SU-DHL-6 (cell line): Measurements from ENCODE around the gene KCND3.

Experiments used
- H2AFZ ChIP-seq: fragments of 200-600 bp; sonication (generic); 2 replicates; pipeline ENCODE4 v1.6.1; 2014; ENCODE audit warnings: low read depth, mild to moderate bottlenecking, moderate library complexity, mixed read lengths, antibody characterized with exemption, low read length; ENCODE audit not compliant: severe bottlenecking
- H3F3A ChIP-seq: fragments of 200-600 bp; shearing (Covaris generic); 2 replicates; pipeline ENCODE4 v1.6.0; 2016; ENCODE audit warnings: antibody characterized with exemption, mild to moderate bottlenecking; ENCODE audit not compliant: insufficient read depth
- H3K27ac ChIP-seq: fragments of 200-600 bp; sonication (generic); 2 replicates; pipeline ENCODE4 v1.5.1; 2016; ENCODE audit warnings: low read depth, mild to moderate bottlenecking, low read length, moderate library complexity, mixed read lengths
- H3K27me3 ChIP-seq: fragments of 200-600 bp; sonication (generic), shearing (Covaris generic); 2 replicates; pipeline ENCODE4 v1.6.0; 2014; ENCODE audit warnings: mild to moderate bottlenecking, low read length
- H3K36me3 ChIP-seq: fragments of 200-600 bp; sonication (generic); 2 replicates; pipeline ENCODE4 v1.6.1; 2014; ENCODE audit warnings: mild to moderate bottlenecking, low read length, mixed read lengths
- H3K4me2 ChIP-seq: fragments of 300-600, 200-600 bp; shearing (Covaris generic), sonication (generic); 2 replicates; pipeline ENCODE4 v1.6.0; 2014; ENCODE audit warnings: low read length, low read depth, mild to moderate bottlenecking; ENCODE audit not compliant: poor library complexity, severe bottlenecking
- H3K4me3 ChIP-seq: fragments of 200-600 bp; sonication (generic); 2 replicates; pipeline ENCODE4 v1.5.1; 2014; ENCODE audit warnings: antibody characterized with exemption, low read length, mild to moderate bottlenecking, mixed read lengths; ENCODE audit not compliant: insufficient read depth, poor library complexity, severe bottlenecking
- H3K79me2 ChIP-seq: fragments of 200-600 bp; sonication (generic); 2 replicates; pipeline ENCODE4 v1.6.1; 2014; ENCODE audit warnings: mild to moderate bottlenecking, low read length, moderate library complexity; ENCODE audit not compliant: insufficient read depth
- H3K9ac ChIP-seq: fragments of 200-600 bp; sonication (generic); 2 replicates; pipeline ENCODE4 v1.7.0; 2014; ENCODE audit warnings: mild to moderate bottlenecking, low read length
- H3K9me2 ChIP-seq: fragments of 200-600 bp; sonication (generic); replicated peaks from 2 replicates; pipeline ENCODE4 v1.6.1; 2014; ENCODE audit warnings: low read length; ENCODE audit not compliant: insufficient read depth
- H3K9me3 ChIP-seq: fragments of 200-600 bp; sonication (generic); 2 replicates; pipeline ENCODE4 v1.6.1; 2014; ENCODE audit warnings: low read length, mixed read lengths; ENCODE audit not compliant: insufficient read depth
- H4K20me1 ChIP-seq: fragments of 200-600 bp; sonication (generic); 2 replicates; pipeline ENCODE4 v1.6.1; 2014; ENCODE audit warnings: low read depth, mild to moderate bottlenecking, antibody characterized with exemption, low read length, moderate library complexity, mixed read lengths
- EZH2phosphoT487 ChIP-seq: fragments of 200-600 bp; sonication (generic), shearing (Covaris generic); conservative IDR thresholded peaks from 2 replicates; pipeline ENCODE4 v1.6.1; 2018; ENCODE audit warnings: mild to moderate bottlenecking, antibody characterized with exemption, low read length, moderate library complexity, mixed read lengths
- TF ChIP-seq, protein P1 (sequence below): fragments of 200-600 bp; sonication (generic); IDR thresholded peaks from one replicate; pipeline ENCODE4 v1.5.1; 2017; ENCODE audit warnings: antibody characterized with exemption, mild to moderate bottlenecking, low read length, moderate library complexity; ENCODE audit not compliant: insufficient read depth, poor library complexity, severe bottlenecking

Gene KCND3

GRCh38 chr1:111798580-111798979 lies 190.9 kb downstream of the KCND3 start:
- Histone ChIP-seq H3K27me3 (no peaks in the 10 kb centered on the region), H4K20me1 (no peaks in the 10 kb centered on the region), H3K79me2 (no peaks in the 10 kb centered on the region), H3K4me2 (no peak overlapping the region), H3K9me3 (no peaks in the 10 kb centered on the region), H3K9ac (no peak overlapping the region), H3K9me2 (no peaks in the 10 kb centered on the region), H3K27ac (no peak overlapping the region), H3K36me3 (no peaks in the 10 kb centered on the region), H3F3A (no peaks in the 10 kb centered on the region), H2AFZ (no peak overlapping the region), H3K4me3 (no peak overlapping the region)
- TF ChIP-seq, protein P1, sequence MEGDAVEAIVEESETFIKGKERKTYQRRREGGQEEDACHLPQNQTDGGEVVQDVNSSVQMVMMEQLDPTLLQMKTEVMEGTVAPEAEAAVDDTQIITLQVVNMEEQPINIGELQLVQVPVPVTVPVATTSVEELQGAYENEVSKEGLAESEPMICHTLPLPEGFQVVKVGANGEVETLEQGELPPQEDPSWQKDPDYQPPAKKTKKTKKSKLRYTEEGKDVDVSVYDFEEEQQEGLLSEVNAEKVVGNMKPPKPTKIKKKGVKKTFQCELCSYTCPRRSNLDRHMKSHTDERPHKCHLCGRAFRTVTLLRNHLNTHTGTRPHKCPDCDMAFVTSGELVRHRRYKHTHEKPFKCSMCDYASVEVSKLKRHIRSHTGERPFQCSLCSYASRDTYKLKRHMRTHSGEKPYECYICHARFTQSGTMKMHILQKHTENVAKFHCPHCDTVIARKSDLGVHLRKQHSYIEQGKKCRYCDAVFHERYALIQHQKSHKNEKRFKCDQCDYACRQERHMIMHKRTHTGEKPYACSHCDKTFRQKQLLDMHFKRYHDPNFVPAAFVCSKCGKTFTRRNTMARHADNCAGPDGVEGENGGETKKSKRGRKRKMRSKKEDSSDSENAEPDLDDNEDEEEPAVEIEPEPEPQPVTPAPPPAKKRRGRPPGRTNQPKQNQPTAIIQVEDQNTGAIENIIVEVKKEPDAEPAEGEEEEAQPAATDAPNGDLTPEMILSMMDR = no peak
- TF ChIP-seq EZH2phosphoT487 = no peak

- TF ChIP-seq, protein P1 = no peak
- TF ChIP-seq EZH2phosphoT487 = no peak
- Histone ChIP-seq H3K27me3 (no peaks in the 10 kb centered on the region), H3K4me2 (no peak overlapping the region), H3K36me3 (no peaks in the 10 kb centered on the region), H3K9me3 (no peaks in the 10 kb centered on the region), H3K27ac (no peak overlapping the region), H3K79me2 (no peaks in the 10 kb centered on the region), H3K9me2 (no peaks in the 10 kb centered on the region), H3K4me3 (no peak overlapping the region), H3K9ac (no peak overlapping the region), H4K20me1 (no peaks in the 10 kb centered on the region), H2AFZ (no peak overlapping the region), H3F3A (no peaks in the 10 kb centered on the region)
These were observed 194.1 kb downstream of the KCND3 start for GRCh38 chr1:111795401-111795800.

- Histone ChIP-seq H3F3A (no peaks in the 10 kb centered on the region), H3K36me3 (no peaks in the 10 kb centered on the region), H3K4me3 (no peak overlapping the region), H3K9me2 (no peaks in the 10 kb centered on the region), H3K79me2 (no peaks in the 10 kb centered on the region), H3K4me2 (no peak overlapping the region), H3K9ac (no peak overlapping the region), H3K27me3 (no peaks in the 10 kb centered on the region), H3K9me3 (no peaks in the 10 kb centered on the region), H4K20me1 (no peaks in the 10 kb centered on the region), H3K27ac (no peak overlapping the region), H2AFZ (no peak overlapping the region)
- TF ChIP-seq EZH2phosphoT487 = no peak
- TF ChIP-seq, protein P1 = no peak
These were observed 195.5 kb downstream of the KCND3 start for GRCh38 chr1:111793923-111794322.

GRCh38 chr1:111792249-111792648 lies 197.2 kb downstream of the KCND3 start:
- TF ChIP-seq, protein P1 = no peak
- TF ChIP-seq EZH2phosphoT487 = no peak
- no peak overlapping the region for H3K9ac ChIP-seq
- no peak overlapping the region for H3K27ac ChIP-seq
- H2AFZ ChIP-seq = no peak overlapping the region
- no peaks in the 10 kb centered on the region for H3K9me3 ChIP-seq
- H3K4me3 ChIP-seq = no peak overlapping the region
- H3K9me2 ChIP-seq = no peaks in the 10 kb centered on the region
- no peaks in the 10 kb centered on the region for H3K79me2 ChIP-seq
- H3K27me3 ChIP-seq = no peaks in the 10 kb centered on the region
- H3K4me2 ChIP-seq = no peak overlapping the region
- no peaks in the 10 kb centered on the region for H4K20me1 ChIP-seq
- no peaks in the 10 kb centered on the region for H3F3A ChIP-seq
- H3K36me3 ChIP-seq = no peaks in the 10 kb centered on the region
